Measurements from ENCODE around the gene MUL1. TPM values are rescaled to one million over a fixed set of nuclear protein-coding genes. Genes with fewer than 3 reads are reported as not detected.
A peak's percentile ranks its signal among the peaks of the same experiment; 100 is the strongest.

The MUL1 gene
- total RNA-seq, 1 donor from 2014 or later: 32.4 TPM

DNA sequence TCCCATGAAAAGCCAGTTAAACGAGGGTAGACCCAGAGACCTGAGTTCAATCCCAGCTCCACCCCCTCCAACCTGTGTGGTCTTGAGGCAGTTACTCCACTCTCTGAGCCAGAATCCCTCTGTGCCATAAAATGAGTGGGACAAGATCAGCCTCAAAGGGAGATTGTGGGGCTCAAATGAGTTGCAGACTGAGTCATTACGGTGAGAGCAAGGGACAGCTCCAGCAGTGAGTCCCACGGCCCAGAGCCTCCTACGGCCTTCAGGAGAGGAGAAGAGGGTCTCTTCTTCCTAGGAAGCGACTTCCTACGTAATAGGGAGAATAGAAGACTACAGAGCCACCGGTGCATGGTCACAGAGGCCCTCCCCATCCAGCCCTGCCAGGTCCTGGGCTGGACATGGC is 15.2 kb downstream of the MUL1 start:
- Mint-ChIP-seq H3K9me3 (ENCODE audit: unreplicated experiment) (peaks cover 11% of the 10 kb centered on the region), H3K4me3 (ENCODE audit: unreplicated experiment) (peak overlapping the region; percentile 26), H3K4me1 (ENCODE audit: low read depth, unreplicated experiment) (peaks cover 15% of the 10 kb centered on the region), H3K27ac (ENCODE audit: unreplicated experiment) (peak overlapping the region; percentile 9), H3K36me3 (ENCODE audit: unreplicated experiment) (no peaks in the 10 kb centered on the region), H3K27me3 (ENCODE audit: unreplicated experiment) (peaks cover 6% of the 10 kb centered on the region)
- no peak for DNase-seq
- TF ChIP-seq CTCF (IDR thresholded peaks at IDR 0.05; ENCODE audit: partially characterized antibody, unreplicated experiment): no peak

DNA sequence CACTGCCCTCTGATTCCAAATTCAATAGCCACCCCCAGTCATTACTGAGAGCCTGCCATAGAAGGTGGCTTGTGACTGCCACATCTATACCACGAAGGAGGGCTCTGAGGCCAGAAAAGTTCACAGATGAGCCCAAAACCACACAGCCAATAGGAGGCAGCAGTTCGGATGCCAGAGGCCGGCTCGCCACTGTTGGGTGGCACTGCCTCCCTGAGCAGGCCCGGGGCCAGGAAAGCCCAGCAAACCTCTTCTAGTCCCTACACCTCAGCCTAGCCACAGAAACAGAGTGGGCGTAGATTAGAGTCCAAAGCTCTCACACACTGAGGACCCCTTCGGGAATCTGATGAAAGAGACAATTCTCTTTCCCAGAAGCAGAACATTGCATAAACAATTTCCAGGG is 16.1 kb downstream of the MUL1 start:
- Mint-ChIP-seq H3K36me3 (ENCODE audit: unreplicated experiment) (no peaks in the 10 kb centered on the region), H3K4me1 (ENCODE audit: low read depth, unreplicated experiment) (peaks cover 18% of the 10 kb centered on the region), H3K4me3 (ENCODE audit: unreplicated experiment) (no peak overlapping the region), H3K9me3 (ENCODE audit: unreplicated experiment) (peaks cover 18% of the 10 kb centered on the region), H3K27ac (ENCODE audit: unreplicated experiment) (no peak overlapping the region), H3K27me3 (ENCODE audit: unreplicated experiment) (peaks cover 14% of the 10 kb centered on the region)
- DNase-seq: no peak
- no peak for TF ChIP-seq CTCF (IDR thresholded peaks at IDR 0.05; ENCODE audit: partially characterized antibody, unreplicated experiment)

DNA sequence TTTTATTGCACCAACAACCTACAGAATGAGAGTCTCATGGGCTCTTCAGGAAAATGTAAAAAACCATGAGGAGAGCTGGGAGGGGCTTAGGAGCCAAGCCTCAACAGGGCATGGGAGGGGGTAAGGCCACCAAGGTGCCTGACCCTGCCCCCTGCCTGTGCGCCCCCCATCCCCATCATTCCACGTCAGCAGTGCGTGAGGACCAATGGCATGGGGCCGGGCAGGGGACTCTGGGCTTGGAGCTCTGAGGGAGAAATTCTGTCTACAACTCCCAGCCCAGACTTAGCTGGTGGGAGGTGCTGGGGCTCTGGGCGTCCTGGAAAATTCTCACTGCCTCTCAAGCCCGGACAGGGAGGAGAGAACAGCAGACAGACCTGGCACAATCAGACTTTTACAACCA is 16.8 kb downstream of the MUL1 start:
- no peak overlapping the region for H3K27ac Mint-ChIP-seq (ENCODE audit: unreplicated experiment)
- H3K4me3 Mint-ChIP-seq (ENCODE audit: unreplicated experiment): no peak overlapping the region
- H3K36me3 Mint-ChIP-seq (ENCODE audit: unreplicated experiment): no peaks in the 10 kb centered on the region
- peaks cover 18% of the 10 kb centered on the region for H3K4me1 Mint-ChIP-seq (ENCODE audit: low read depth, unreplicated experiment)
- TF ChIP-seq CTCF (IDR thresholded peaks at IDR 0.05; ENCODE audit: partially characterized antibody, unreplicated experiment): no peak
- no peak for DNase-seq
- peaks cover 19% of the 10 kb centered on the region for H3K9me3 Mint-ChIP-seq (ENCODE audit: unreplicated experiment)
- H3K27me3 Mint-ChIP-seq (ENCODE audit: unreplicated experiment): peaks cover 17% of the 10 kb centered on the region

- Mint-ChIP-seq H3K27ac (ENCODE audit: unreplicated experiment) (peak overlapping the region; percentile 96), H3K4me1 (ENCODE audit: low read depth, unreplicated experiment) (peaks cover 19% of the 10 kb centered on the region), H3K4me3 (ENCODE audit: unreplicated experiment) (peak overlapping the region; percentile 80), H3K9me3 (ENCODE audit: unreplicated experiment) (peaks cover 31% of the 10 kb centered on the region), H3K27me3 (ENCODE audit: unreplicated experiment) (peaks cover 24% of the 10 kb centered on the region), H3K36me3 (ENCODE audit: unreplicated experiment) (no peaks in the 10 kb centered on the region)
- no peak for TF ChIP-seq CTCF (IDR thresholded peaks at IDR 0.05; ENCODE audit: partially characterized antibody, unreplicated experiment)
- DNase-seq: peak; percentile 45
These were observed 20.7 kb downstream of the MUL1 start for GRCh38 chr1:20487236-20487590.

DNA sequence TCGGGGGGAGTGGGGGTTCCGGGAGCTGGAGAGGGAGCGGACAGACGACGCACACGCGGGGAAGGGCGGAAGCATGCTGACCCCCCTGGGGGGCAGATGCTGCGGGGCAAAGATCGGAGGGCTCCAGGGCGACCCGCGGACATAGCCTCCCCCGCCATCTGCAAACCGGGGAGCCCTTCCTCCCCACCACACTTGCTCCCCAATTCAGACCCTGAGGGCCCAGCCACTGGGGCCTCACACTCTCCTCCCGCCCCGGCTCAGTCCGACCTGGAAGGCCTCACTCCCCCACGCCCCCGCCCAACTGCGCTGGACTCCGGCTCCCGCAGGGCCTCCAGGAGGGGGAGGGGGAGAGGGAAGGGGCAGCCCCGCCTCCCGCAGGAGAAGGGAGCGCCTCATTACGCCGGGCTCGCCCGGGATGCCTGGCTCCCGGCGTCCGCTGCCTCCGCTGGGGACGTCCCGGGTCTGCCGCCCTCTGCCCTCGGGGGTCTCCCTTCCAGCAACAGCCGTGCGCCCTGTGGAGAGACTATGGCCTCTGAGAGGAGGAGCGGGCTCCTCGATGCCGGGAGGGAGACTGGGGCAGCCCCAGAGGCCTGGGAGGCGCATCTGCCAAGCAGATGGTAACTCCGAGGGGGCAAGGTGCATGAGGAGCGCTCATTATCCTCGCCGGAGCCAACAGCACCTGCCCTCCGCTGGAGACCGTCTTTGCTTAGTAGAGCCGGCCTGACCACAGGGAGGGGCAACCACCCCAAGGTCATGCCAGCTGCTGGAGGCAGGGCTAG is 21.3 kb downstream of the MUL1 start:
- Mint-ChIP-seq H3K9me3 (ENCODE audit: unreplicated experiment) (peaks cover 34% of the 10 kb centered on the region), H3K4me1 (ENCODE audit: low read depth, unreplicated experiment) (peaks cover 23% of the 10 kb centered on the region), H3K27ac (ENCODE audit: unreplicated experiment) (peak overlapping the region; percentile 96), H3K27me3 (ENCODE audit: unreplicated experiment) (peaks cover 25% of the 10 kb centered on the region), H3K4me3 (ENCODE audit: unreplicated experiment) (peak overlapping the region; percentile 80), H3K36me3 (ENCODE audit: unreplicated experiment) (no peaks in the 10 kb centered on the region)
- DNase-seq: peak; percentile 97
- TF ChIP-seq CTCF (IDR thresholded peaks at IDR 0.05; ENCODE audit: partially characterized antibody, unreplicated experiment): no peak

Data from glutamatergic neuron (in vitro differentiated cells).